GM12878 (cell line): ENCODE results near the gene MEGF6. TPM values are rescaled to one million over a fixed set of nuclear protein-coding genes. Genes with fewer than 3 reads are reported as not detected.

Experiments
- BHLHE40 ChIP-seq, 2 experiments: fragments of 450-650 bp in 1 of 2; IDR thresholded peaks; 2 replicates each; pipeline ENCODE4 v1.6.1; 2011 to 2017; ENCODE audit warnings: low read depth in 2 of 2, borderline replicate concordance in 1 of 2, improper control_type of control experiment in 1 of 2, low read length in 1 of 2, mild to moderate bottlenecking in 1 of 2
- HCFC1 ChIP-seq: fragments of 150-350 bp; IDR thresholded peaks from 2 replicates; pipeline ENCODE4 v1.6.1; 2014; ENCODE audit warnings: low read length
- KLF5 ChIP-seq: fragments of 450-650 bp; IDR thresholded peaks from 2 replicates; pipeline ENCODE4 v1.6.1; 2014; ENCODE audit warnings: mild to moderate bottlenecking; ENCODE audit not compliant: partially characterized antibody
- LARP7 ChIP-seq: fragments of 450-650 bp; IDR thresholded peaks from 2 replicates; pipeline ENCODE4 v1.6.1; 2017; ENCODE audit warnings: mild to moderate bottlenecking
- POLR2AphosphoS2 ChIP-seq: IDR thresholded peaks from 2 replicates; pipeline ENCODE4 v1.6.1; 2011; ENCODE audit warnings: low read depth, mild to moderate bottlenecking, low read length, improper control_type of control experiment, moderate library complexity
- POU2F2 ChIP-seq: IDR thresholded peaks from 3 replicates; pipeline ENCODE4 v1.6.1; 2011; ENCODE audit warnings: low read depth, mild to moderate bottlenecking, low read length, borderline replicate concordance
- RAD51 ChIP-seq: fragments of 450-650 bp; IDR thresholded peaks from 2 replicates; pipeline ENCODE4 v1.6.1; 2016; ENCODE audit warnings: moderate library complexity, mild to moderate bottlenecking, inconsistent platforms
- RUNX3 ChIP-seq: IDR thresholded peaks from 2 replicates; pipeline ENCODE4 v1.6.1; 2012; ENCODE audit warnings: low read length, inconsistent platforms
- SMC3 ChIP-seq: IDR thresholded peaks from 2 replicates; pipeline ENCODE4 v1.6.1; 2011; ENCODE audit warnings: low read length, improper control_type of control experiment, borderline replicate concordance
- STAT3 ChIP-seq: IDR thresholded peaks from 2 replicates; pipeline ENCODE4 v1.6.1; 2011; ENCODE audit warnings: low read depth, low read length, improper control_type of control experiment
- SUPT20H ChIP-seq: IDR thresholded peaks from 2 replicates; pipeline ENCODE4 v1.6.1; 2011; ENCODE audit warnings: low read depth, mild to moderate bottlenecking, low read length, moderate library complexity, borderline replicate concordance; ENCODE audit not compliant: control insufficient read depth
- YBX1 ChIP-seq: fragments of 450-650 bp; IDR thresholded peaks from 2 replicates; pipeline ENCODE4 v1.6.1; 2016; ENCODE audit warnings: antibody characterized with exemption
- polyA plus RNA-seq, 11 experiments: library from polyadenylated mRNA; depleted of rRNA in 4 of 11; unstranded in 6 of 11; stranded (reverse) in 5 of 11; fragments of >200 nt; fragmentation: Nextera tagmentation in 4 of 11; fragmentation: Illumina TruSeq in 1 of 11; extraction: Ambion mirVana in 4 of 11; extraction: Trizol in 1 of 11; gene quantifications; 1 replicate in 1 of 11; 2 replicates in 10 of 11; pipeline versions ENCODE4 v1.2.1 to v1.2.3, GENCODE V29; 2011 to 2016; ENCODE audit warnings: inconsistent platforms in 2 of 11, missing spikeins in 2 of 11, low read depth in 1 of 11
- total RNA-seq, 4 experiments: library from RNA; depleted of rRNA in 3 of 4; stranded (reverse); fragments of >200 nt in 3 of 4; fragmentation: Illumina TruSeq in 1 of 4; extraction: Trizol in 1 of 4; gene quantifications; 2 replicates each; pipeline versions ENCODE4 v1.2.1 to v1.2.3, GENCODE V29; 2013 to 2021
- TF ChIP-seq, protein P1 (sequence below): fragments of 450-650 bp; IDR thresholded peaks from 2 replicates; pipeline ENCODE4 v1.6.1; 2017; ENCODE audit warnings: mild to moderate bottlenecking, moderate library complexity
- TF ChIP-seq, protein P2 (sequence below): IDR thresholded peaks from 2 replicates; pipeline ENCODE4 v1.6.1; 2012; ENCODE audit warnings: improper control_type of control experiment, low read depth, low read length; ENCODE audit not compliant: insufficient replicate concordance
- TF ChIP-seq, protein P3 (sequence below): fragments of 450-650 bp; conservative IDR thresholded peaks from 2 replicates; pipeline ENCODE4 v1.6.1; 2017; ENCODE audit warnings: mild to moderate bottlenecking, moderate library complexity
- TF ChIP-seq, protein P4 (sequence below): IDR thresholded peaks from 2 replicates; pipeline ENCODE4 v1.6.1; 2011; ENCODE audit warnings: mild to moderate bottlenecking, low read depth, low read length, moderate library complexity; ENCODE audit not compliant: insufficient replicate concordance

The MEGF6 gene
- total and polyA plus RNA-seq, 10 of the 15 experiments (the other 5 are each of a cell fraction or from before 2014, with no cell fraction given): 0.03 to 0.41 TPM; not detected in 8

DNA sequence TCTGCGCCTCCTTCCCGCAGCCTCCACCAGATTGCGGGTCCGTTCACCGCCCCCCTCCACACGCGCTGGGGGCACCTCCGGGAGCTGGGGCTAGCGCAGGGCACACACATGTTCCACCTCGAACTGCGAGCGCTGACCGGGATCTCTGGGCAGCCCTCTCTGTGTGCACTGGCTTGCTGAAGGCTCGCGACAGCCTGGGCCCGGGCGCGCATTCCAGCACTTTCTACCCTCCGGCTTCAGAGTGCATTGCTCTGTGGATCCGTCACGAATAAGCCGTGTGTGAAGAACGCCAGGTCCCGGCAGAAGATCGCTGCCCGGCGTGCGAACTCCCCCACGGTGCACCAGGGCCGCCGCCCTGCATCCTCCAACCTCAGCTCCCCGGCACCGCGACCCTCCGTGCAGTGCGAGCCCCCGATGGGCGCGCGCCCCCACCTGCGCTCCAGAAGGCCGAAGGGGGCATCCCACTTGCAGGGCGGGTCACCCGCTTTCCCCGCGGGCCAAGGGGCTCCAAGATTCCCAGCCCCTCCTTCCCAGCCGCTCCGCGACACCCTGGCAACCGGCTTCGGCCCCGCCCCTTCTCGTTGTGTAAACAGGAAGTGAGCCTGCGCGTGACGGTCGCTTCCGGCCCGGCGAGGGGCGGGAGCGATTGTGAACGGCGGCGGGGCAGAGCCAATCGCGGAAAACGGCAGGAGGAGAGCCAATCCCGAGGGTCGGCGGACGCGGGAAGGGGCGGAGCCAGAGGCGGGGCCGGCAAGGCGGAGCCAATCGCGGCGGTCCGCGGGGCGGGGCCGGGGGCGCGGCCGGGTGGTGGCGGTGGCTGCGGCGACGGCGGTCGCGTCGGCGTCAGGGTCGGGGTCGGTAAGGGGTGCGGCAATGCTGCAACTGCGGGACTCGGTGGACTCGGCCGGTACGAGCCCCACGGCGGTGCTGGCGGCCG lies 13.2 kb upstream of the MEGF6 start, which contains the start of gene TPRG1L (continued):
- TF ChIP-seq, protein P1, sequence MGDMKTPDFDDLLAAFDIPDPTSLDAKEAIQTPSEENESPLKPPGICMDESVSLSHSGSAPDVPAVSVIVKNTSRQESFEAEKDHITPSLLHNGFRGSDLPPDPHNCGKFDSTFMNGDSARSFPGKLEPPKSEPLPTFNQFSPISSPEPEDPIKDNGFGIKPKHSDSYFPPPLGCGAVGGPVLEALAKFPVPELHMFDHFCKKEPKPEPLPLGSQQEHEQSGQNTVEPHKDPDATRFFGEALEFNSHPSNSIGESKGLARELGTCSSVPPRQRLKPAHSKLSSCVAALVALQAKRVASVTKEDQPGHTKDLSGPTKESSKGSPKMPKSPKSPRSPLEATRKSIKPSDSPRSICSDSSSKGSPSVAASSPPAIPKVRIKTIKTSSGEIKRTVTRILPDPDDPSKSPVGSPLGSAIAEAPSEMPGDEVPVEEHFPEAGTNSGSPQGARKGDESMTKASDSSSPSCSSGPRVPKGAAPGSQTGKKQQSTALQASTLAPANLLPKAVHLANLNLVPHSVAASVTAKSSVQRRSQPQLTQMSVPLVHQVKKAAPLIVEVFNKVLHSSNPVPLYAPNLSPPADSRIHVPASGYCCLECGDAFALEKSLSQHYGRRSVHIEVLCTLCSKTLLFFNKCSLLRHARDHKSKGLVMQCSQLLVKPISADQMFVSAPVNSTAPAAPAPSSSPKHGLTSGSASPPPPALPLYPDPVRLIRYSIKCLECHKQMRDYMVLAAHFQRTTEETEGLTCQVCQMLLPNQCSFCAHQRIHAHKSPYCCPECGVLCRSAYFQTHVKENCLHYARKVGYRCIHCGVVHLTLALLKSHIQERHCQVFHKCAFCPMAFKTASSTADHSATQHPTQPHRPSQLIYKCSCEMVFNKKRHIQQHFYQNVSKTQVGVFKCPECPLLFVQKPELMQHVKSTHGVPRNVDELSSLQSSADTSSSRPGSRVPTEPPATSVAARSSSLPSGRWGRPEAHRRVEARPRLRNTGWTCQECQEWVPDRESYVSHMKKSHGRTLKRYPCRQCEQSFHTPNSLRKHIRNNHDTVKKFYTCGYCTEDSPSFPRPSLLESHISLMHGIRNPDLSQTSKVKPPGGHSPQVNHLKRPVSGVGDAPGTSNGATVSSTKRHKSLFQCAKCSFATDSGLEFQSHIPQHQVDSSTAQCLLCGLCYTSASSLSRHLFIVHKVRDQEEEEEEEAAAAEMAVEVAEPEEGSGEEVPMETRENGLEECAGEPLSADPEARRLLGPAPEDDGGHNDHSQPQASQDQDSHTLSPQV: no peak
- TF ChIP-seq LARP7 (peak; percentile 55; the same call in 1 of the 2 replicates), SUPT20H (no peak), BHLHE40 (IDR thresholded peaks at IDR 0.05; ENCODE audit: borderline replicate concordance in 1 of 2, low read depth in 2 of 2, low read length in 1 of 2) (peak; percentile 82 to 94), POU2F2 (no peak), POLR2AphosphoS2 (no peak), STAT3 (no peak), HCFC1 (peak; percentile 56), RUNX3 (peak; percentile 16; the same call in 1 of the 2 replicates), RAD51 (peak; percentile 46; the same call in 1 of the 2 replicates), YBX1 (no peak), KLF5 (peak; percentile 97), SMC3 (no peak)
- TF ChIP-seq, protein P2, sequence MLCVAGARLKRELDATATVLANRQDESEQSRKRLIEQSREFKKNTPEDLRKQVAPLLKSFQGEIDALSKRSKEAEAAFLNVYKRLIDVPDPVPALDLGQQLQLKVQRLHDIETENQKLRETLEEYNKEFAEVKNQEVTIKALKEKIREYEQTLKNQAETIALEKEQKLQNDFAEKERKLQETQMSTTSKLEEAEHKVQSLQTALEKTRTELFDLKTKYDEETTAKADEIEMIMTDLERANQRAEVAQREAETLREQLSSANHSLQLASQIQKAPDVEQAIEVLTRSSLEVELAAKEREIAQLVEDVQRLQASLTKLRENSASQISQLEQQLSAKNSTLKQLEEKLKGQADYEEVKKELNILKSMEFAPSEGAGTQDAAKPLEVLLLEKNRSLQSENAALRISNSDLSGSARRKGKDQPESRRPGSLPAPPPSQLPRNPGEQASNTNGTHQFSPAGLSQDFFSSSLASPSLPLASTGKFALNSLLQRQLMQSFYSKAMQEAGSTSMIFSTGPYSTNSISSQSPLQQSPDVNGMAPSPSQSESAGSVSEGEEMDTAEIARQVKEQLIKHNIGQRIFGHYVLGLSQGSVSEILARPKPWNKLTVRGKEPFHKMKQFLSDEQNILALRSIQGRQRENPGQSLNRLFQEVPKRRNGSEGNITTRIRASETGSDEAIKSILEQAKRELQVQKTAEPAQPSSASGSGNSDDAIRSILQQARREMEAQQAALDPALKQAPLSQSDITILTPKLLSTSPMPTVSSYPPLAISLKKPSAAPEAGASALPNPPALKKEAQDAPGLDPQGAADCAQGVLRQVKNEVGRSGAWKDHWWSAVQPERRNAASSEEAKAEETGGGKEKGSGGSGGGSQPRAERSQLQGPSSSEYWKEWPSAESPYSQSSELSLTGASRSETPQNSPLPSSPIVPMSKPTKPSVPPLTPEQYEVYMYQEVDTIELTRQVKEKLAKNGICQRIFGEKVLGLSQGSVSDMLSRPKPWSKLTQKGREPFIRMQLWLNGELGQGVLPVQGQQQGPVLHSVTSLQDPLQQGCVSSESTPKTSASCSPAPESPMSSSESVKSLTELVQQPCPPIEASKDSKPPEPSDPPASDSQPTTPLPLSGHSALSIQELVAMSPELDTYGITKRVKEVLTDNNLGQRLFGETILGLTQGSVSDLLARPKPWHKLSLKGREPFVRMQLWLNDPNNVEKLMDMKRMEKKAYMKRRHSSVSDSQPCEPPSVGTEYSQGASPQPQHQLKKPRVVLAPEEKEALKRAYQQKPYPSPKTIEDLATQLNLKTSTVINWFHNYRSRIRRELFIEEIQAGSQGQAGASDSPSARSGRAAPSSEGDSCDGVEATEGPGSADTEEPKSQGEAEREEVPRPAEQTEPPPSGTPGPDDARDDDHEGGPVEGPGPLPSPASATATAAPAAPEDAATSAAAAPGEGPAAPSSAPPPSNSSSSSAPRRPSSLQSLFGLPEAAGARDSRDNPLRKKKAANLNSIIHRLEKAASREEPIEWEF: no peak
- TF ChIP-seq, protein P3, sequence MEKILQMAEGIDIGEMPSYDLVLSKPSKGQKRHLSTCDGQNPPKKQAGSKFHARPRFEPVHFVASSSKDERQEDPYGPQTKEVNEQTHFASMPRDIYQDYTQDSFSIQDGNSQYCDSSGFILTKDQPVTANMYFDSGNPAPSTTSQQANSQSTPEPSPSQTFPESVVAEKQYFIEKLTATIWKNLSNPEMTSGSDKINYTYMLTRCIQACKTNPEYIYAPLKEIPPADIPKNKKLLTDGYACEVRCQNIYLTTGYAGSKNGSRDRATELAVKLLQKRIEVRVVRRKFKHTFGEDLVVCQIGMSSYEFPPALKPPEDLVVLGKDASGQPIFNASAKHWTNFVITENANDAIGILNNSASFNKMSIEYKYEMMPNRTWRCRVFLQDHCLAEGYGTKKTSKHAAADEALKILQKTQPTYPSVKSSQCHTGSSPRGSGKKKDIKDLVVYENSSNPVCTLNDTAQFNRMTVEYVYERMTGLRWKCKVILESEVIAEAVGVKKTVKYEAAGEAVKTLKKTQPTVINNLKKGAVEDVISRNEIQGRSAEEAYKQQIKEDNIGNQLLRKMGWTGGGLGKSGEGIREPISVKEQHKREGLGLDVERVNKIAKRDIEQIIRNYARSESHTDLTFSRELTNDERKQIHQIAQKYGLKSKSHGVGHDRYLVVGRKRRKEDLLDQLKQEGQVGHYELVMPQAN: peak; percentile 95
- TF ChIP-seq, protein P4, sequence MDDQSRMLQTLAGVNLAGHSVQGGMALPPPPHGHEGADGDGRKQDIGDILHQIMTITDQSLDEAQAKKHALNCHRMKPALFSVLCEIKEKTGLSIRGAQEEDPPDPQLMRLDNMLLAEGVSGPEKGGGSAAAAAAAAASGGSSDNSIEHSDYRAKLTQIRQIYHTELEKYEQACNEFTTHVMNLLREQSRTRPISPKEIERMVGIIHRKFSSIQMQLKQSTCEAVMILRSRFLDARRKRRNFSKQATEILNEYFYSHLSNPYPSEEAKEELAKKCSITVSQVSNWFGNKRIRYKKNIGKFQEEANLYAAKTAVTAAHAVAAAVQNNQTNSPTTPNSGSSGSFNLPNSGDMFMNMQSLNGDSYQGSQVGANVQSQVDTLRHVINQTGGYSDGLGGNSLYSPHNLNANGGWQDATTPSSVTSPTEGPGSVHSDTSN: peak; percentile 93
